Measurements from ENCODE around the gene CTXN1.
"Not testable (repeated sequence)": the region's sequence is repeated elsewhere in the genome, so short reads cannot be mapped to it uniquely, and the experiment has no call there.

CTXN1 gene

GRCh38 chr19:7961920-7962626 is 36.1 kb upstream of the CTXN1 start:
- H3K4me3 ChIP-seq (ENCODE audit: control insufficient read depth, low read depth, low read length), result no peak overlapping the region
- TF ChIP-seq CTCF (IDR thresholded peaks at IDR 0.05; ENCODE audit: control insufficient read depth, insufficient read depth, low read depth, low read length, missing control alignments), result no peak
- DNase-seq (ENCODE audit: low read depth), result no peak

- not testable (repeated sequence) for DNase-seq (ENCODE audit: low read depth); H3K4me3 ChIP-seq (ENCODE audit: control insufficient read depth, low read depth, low read length)
Observed at GRCh38 chr19:7961082-7961481, 35.1 kb upstream of the CTXN1 start.

- no peak overlapping the region for H3K4me3 ChIP-seq (ENCODE audit: control insufficient read depth, low read depth, low read length)
- no peak for DNase-seq (ENCODE audit: low read depth)
- no peak for TF ChIP-seq CTCF (IDR thresholded peaks at IDR 0.05; ENCODE audit: control insufficient read depth, insufficient read depth, low read depth, low read length, missing control alignments)
Observed at GRCh38 chr19:7959211-7959610, 33.3 kb upstream of the CTXN1 start.

GRCh38 chr19:7955696-7956095 is 29.8 kb upstream of the CTXN1 start:
- TF ChIP-seq CTCF (IDR thresholded peaks at IDR 0.05; ENCODE audit: control insufficient read depth, insufficient read depth, low read depth, low read length, missing control alignments), result no peak
- DNase-seq (ENCODE audit: low read depth), result no peak
- no peak overlapping the region for H3K4me3 ChIP-seq (ENCODE audit: control insufficient read depth, low read depth, low read length)

- DNase-seq (ENCODE audit: low read depth), result no peak
- TF ChIP-seq CTCF (IDR thresholded peaks at IDR 0.05; ENCODE audit: control insufficient read depth, insufficient read depth, low read depth, low read length, missing control alignments), result no peak
- H3K4me3 ChIP-seq (ENCODE audit: control insufficient read depth, low read depth, low read length), result no peak overlapping the region
Observed at GRCh38 chr19:7953576-7953975, 27.6 kb upstream of the CTXN1 start.

- no peak overlapping the region for H3K4me3 ChIP-seq (ENCODE audit: control insufficient read depth, low read depth, low read length)
- no peak for DNase-seq (ENCODE audit: low read depth)
- TF ChIP-seq CTCF (IDR thresholded peaks at IDR 0.05; ENCODE audit: control insufficient read depth, insufficient read depth, low read depth, low read length, missing control alignments), result no peak
Observed at GRCh38 chr19:7953060-7953459, 27.1 kb upstream of the CTXN1 start.

- no peak for TF ChIP-seq CTCF (IDR thresholded peaks at IDR 0.05; ENCODE audit: control insufficient read depth, insufficient read depth, low read depth, low read length, missing control alignments)
- no peak overlapping the region for H3K4me3 ChIP-seq (ENCODE audit: control insufficient read depth, low read depth, low read length)
- no peak for DNase-seq (ENCODE audit: low read depth)
Observed at GRCh38 chr19:7947939-7948338, 22.0 kb upstream of the CTXN1 start.

All from AG09309 (cell line).